ENCODE measurements around the gene CHST11. TPM values are rescaled to one million over a fixed set of nuclear protein-coding genes. Genes with fewer than 3 reads are reported as not detected.

The CHST11 gene
- total RNA-seq, 1 experiment from 2014 or later: 1.1 TPM

- no peaks in the 10 kb centered on the region for H3K9me3 ChIP-seq (ENCODE audit: low read depth, low read length, poor library complexity, severe bottlenecking)
- no peak for DNase-seq (ENCODE audit: low spot score)
- H3K4me1 ChIP-seq (ENCODE audit: insufficient read depth, low read length, poor library complexity, severe bottlenecking): no peaks in the 10 kb centered on the region
- H3K27ac ChIP-seq (ENCODE audit: low read depth, low read length, poor library complexity, severe bottlenecking): no peak overlapping the region
- POLR2A ChIA-PET (ENCODE audit: low non-redundant PET): no interaction called here
- no TSS peak for BruUV-seq (replicated peaks)
- TF ChIP-seq CTCF (conservative IDR thresholded peaks at IDR 0.05; ENCODE audit: low read depth, low read length) (no peak), EZH2 (IDR thresholded peaks at IDR 0.05; ENCODE audit: borderline replicate concordance, low read depth, low read length, poor library complexity, severe bottlenecking) (no peak)
- H3K4me3 ChIP-seq (ENCODE audit: low read depth, low read length, poor library complexity, severe bottlenecking): no peak overlapping the region
- no peaks in the 10 kb centered on the region for H3K27me3 ChIP-seq (replicated peaks; ENCODE audit: insufficient read depth, low read depth, low read length, poor library complexity)
- intact Hi-C loops (cut with micrococcal nuclease; ENCODE audit: unreplicated experiment): no loop called here
- H3K36me3 ChIP-seq (ENCODE audit: insufficient read depth, low read length, poor library complexity, severe bottlenecking): no peaks in the 10 kb centered on the region
- CTCF ChIA-PET: no interaction called here
Measured at GRCh38 chr12:104496336-104496735, 39.6 kb downstream of the CHST11 start.

- ChIA-PET POLR2A (ENCODE audit: low non-redundant PET) (no interaction called here), CTCF (no interaction called here)
- no peaks in the 10 kb centered on the region for H3K36me3 ChIP-seq (ENCODE audit: insufficient read depth, low read length, poor library complexity, severe bottlenecking)
- H3K4me3 ChIP-seq (ENCODE audit: low read depth, low read length, poor library complexity, severe bottlenecking): no peak overlapping the region
- H3K27me3 ChIP-seq (replicated peaks; ENCODE audit: insufficient read depth, low read depth, low read length, poor library complexity): no peaks in the 10 kb centered on the region
- H3K9me3 ChIP-seq (ENCODE audit: low read depth, low read length, poor library complexity, severe bottlenecking): no peaks in the 10 kb centered on the region
- H3K27ac ChIP-seq (ENCODE audit: low read depth, low read length, poor library complexity, severe bottlenecking): no peak overlapping the region
- no peak for DNase-seq (ENCODE audit: low spot score)
- no peaks in the 10 kb centered on the region for H3K4me1 ChIP-seq (ENCODE audit: insufficient read depth, low read length, poor library complexity, severe bottlenecking)
- BruUV-seq (replicated peaks): no TSS peak
- intact Hi-C loops (cut with micrococcal nuclease; ENCODE audit: unreplicated experiment): no loop called here
- no peak for TF ChIP-seq CTCF (conservative IDR thresholded peaks at IDR 0.05; ENCODE audit: low read depth, low read length)
- no peak for TF ChIP-seq EZH2 (IDR thresholded peaks at IDR 0.05; ENCODE audit: borderline replicate concordance, low read depth, low read length, poor library complexity, severe bottlenecking)
Measured at GRCh38 chr12:104498211-104498801, 41.6 kb downstream of the CHST11 start.

- CTCF ChIA-PET: no interaction called here
- DNase-seq (ENCODE audit: low spot score): no peak
- no peaks in the 10 kb centered on the region for H3K9me3 ChIP-seq (ENCODE audit: low read depth, low read length, poor library complexity, severe bottlenecking)
- H3K27ac ChIP-seq (ENCODE audit: low read depth, low read length, poor library complexity, severe bottlenecking): no peak overlapping the region
- no TSS peak for BruUV-seq (replicated peaks)
- POLR2A ChIA-PET (ENCODE audit: low non-redundant PET): no interaction called here
- H3K4me1 ChIP-seq (ENCODE audit: insufficient read depth, low read length, poor library complexity, severe bottlenecking): no peaks in the 10 kb centered on the region
- no peak overlapping the region for H3K4me3 ChIP-seq (ENCODE audit: low read depth, low read length, poor library complexity, severe bottlenecking)
- H3K36me3 ChIP-seq (ENCODE audit: insufficient read depth, low read length, poor library complexity, severe bottlenecking): no peaks in the 10 kb centered on the region
- TF ChIP-seq CTCF (conservative IDR thresholded peaks at IDR 0.05; ENCODE audit: low read depth, low read length): no peak
- no peak for TF ChIP-seq EZH2 (IDR thresholded peaks at IDR 0.05; ENCODE audit: borderline replicate concordance, low read depth, low read length, poor library complexity, severe bottlenecking)
- intact Hi-C loops (cut with micrococcal nuclease; ENCODE audit: unreplicated experiment): no loop called here
- no peaks in the 10 kb centered on the region for H3K27me3 ChIP-seq (replicated peaks; ENCODE audit: insufficient read depth, low read depth, low read length, poor library complexity)
Measured at GRCh38 chr12:104499668-104500332, 43.1 kb downstream of the CHST11 start.

All from A673 (cell line).